Mesendoderm (in vitro differentiated cells): ENCODE results near the gene TAF11.

ENCODE experiments used
- DNase-seq: peaks from one replicate; pipeline ENCODE4 v3.0.0; 2013
- H2AK5ac ChIP-seq: 2 replicates; pipeline ENCODE4 v1.6.1; 2013; ENCODE audit warnings: low read length, inconsistent platforms
- H2BK120ac ChIP-seq: 2 replicates; pipeline ENCODE4 v1.6.1; 2013; ENCODE audit warnings: low read depth, mild to moderate bottlenecking, low read length, moderate library complexity, mixed read lengths
- H2BK15ac ChIP-seq: replicated peaks from 2 replicates; pipeline ENCODE4 v1.6.1; 2013; ENCODE audit warnings: low read depth, mild to moderate bottlenecking, moderate library complexity
- H2BK5ac ChIP-seq: 2 replicates; pipeline ENCODE4 v1.6.1; 2013; ENCODE audit warnings: low read length, inconsistent platforms
- H3K18ac ChIP-seq: 2 replicates; pipeline ENCODE4 v1.6.1; 2013; ENCODE audit warnings: mild to moderate bottlenecking, low read length, mixed read lengths
- H3K23ac ChIP-seq: one replicate; pipeline ENCODE4 v1.6.1; 2013; ENCODE audit warnings: low read length
- H3K27ac ChIP-seq: 2 replicates; pipeline ENCODE4 v1.5.1; 2013; ENCODE audit warnings: low read depth, mild to moderate bottlenecking, inconsistent platforms, low read length, moderate library complexity
- H3K27me3 ChIP-seq: 2 replicates; pipeline ENCODE4 v1.6.1; 2013; ENCODE audit warnings: low read length, control low read depth, mild to moderate bottlenecking, inconsistent platforms; ENCODE audit not compliant: insufficient read depth, poor library complexity
- H3K36me3 ChIP-seq: 2 replicates; pipeline ENCODE4 v1.6.1; 2013; ENCODE audit warnings: low read length, inconsistent platforms; ENCODE audit not compliant: control insufficient read depth, insufficient read depth
- H3K4ac ChIP-seq: one replicate; pipeline ENCODE4 v1.6.1; 2013; ENCODE audit warnings: low read depth, mild to moderate bottlenecking, low read length, moderate library complexity
- H3K4me1 ChIP-seq: 2 replicates; pipeline ENCODE4 v1.6.1; 2013; ENCODE audit warnings: low read depth, low read length, inconsistent platforms; ENCODE audit not compliant: control insufficient read depth
- H3K4me2 ChIP-seq: 2 replicates; pipeline ENCODE4 v1.6.1; 2013; ENCODE audit warnings: low read length
- H3K4me3 ChIP-seq: 2 replicates; pipeline ENCODE4 v1.5.1; 2013; ENCODE audit warnings: mild to moderate bottlenecking, low read length
- H3K56ac ChIP-seq: one replicate; pipeline ENCODE4 v1.6.1; 2013; ENCODE audit warnings: low read length
- H3K79me1 ChIP-seq: 2 replicates; pipeline ENCODE4 v1.6.1; 2013; ENCODE audit warnings: low read length, inconsistent platforms
- H3K79me2 ChIP-seq: 2 replicates; pipeline ENCODE4 v1.6.1; 2013; ENCODE audit warnings: mild to moderate bottlenecking, low read length; ENCODE audit not compliant: control insufficient read depth, insufficient read depth
- H3K9ac ChIP-seq: 2 replicates; pipeline ENCODE4 v1.6.1; 2013; ENCODE audit warnings: low read length, inconsistent platforms
- H4K5ac ChIP-seq: one replicate; pipeline ENCODE4 v1.6.1; 2013; ENCODE audit warnings: low read length
- H4K8ac ChIP-seq: one replicate; pipeline ENCODE4 v1.6.1; 2013; ENCODE audit warnings: low read depth, mild to moderate bottlenecking, control low read depth, low read length, moderate library complexity
- WGBS: extraction: QIAGEN DNeasy Blood & Tissue Kit; methylation state at CpG from one replicate; pipeline ENCODE4 v1.1.7; 2013; ENCODE audit warnings: low lambda C conversion rate, missing lambda C conversion rate; ENCODE audit not compliant: insufficient coverage; ENCODE audit errors: extremely low coverage; 5-methylcytosine and 5-hydroxymethylcytosine counted together

Gene TAF11

GRCh38 chr6:34839666-34840352 lies 48.0 kb downstream of the TAF11 start:
- Histone ChIP-seq H3K4me2 (no peak overlapping the region), H2BK15ac (no peak overlapping the region), H3K4me3 (no peak overlapping the region), H3K79me1 (no peaks in the 10 kb centered on the region), H3K18ac (no peak overlapping the region), H3K4ac (no peak overlapping the region), H3K23ac (no peak overlapping the region), H3K27me3 (no peaks in the 10 kb centered on the region), H3K56ac (no peak overlapping the region), H3K27ac (no peak overlapping the region), H2BK5ac (no peak overlapping the region), H3K9ac (no peak overlapping the region), H3K36me3 (no peaks in the 10 kb centered on the region), H3K79me2 (no peaks in the 10 kb centered on the region), H4K8ac (no peak overlapping the region), H4K5ac (no peak overlapping the region), H2AK5ac (no peak overlapping the region), H2BK120ac (no peak overlapping the region), H3K4me1 (no peaks in the 10 kb centered on the region)
- no peak for DNase-seq
- no CpG with 5 or more reads among the region's 15 CpGs for WGBS

GRCh38 chr6:34837528-34837927 lies 50.3 kb downstream of the TAF11 start:
- H3K36me3 ChIP-seq = no peaks in the 10 kb centered on the region
- no peak overlapping the region for H3K18ac ChIP-seq
- no peak overlapping the region for H2BK120ac ChIP-seq
- no peak overlapping the region for H3K4ac ChIP-seq
- no peak overlapping the region for H2AK5ac ChIP-seq
- no peak overlapping the region for H3K9ac ChIP-seq
- H3K79me2 ChIP-seq = no peaks in the 10 kb centered on the region
- H3K27ac ChIP-seq = no peak overlapping the region
- no peak overlapping the region for H4K5ac ChIP-seq
- no peak overlapping the region for H3K4me3 ChIP-seq
- no peak overlapping the region for H2BK15ac ChIP-seq
- H3K79me1 ChIP-seq = no peaks in the 10 kb centered on the region
- H3K4me2 ChIP-seq = no peak overlapping the region
- no peaks in the 10 kb centered on the region for H3K27me3 ChIP-seq
- H3K23ac ChIP-seq = no peak overlapping the region
- no peak overlapping the region for H4K8ac ChIP-seq
- H3K56ac ChIP-seq = no peak overlapping the region
- no peak for DNase-seq
- no peak overlapping the region for H2BK5ac ChIP-seq
- H3K4me1 ChIP-seq = no peaks in the 10 kb centered on the region

GRCh38 chr6:34836451-34836850 lies 51.4 kb downstream of the TAF11 start:
- no peak overlapping the region for H3K4ac ChIP-seq
- H3K4me3 ChIP-seq = no peak overlapping the region
- H3K4me2 ChIP-seq = no peak overlapping the region
- no peak for DNase-seq
- H3K27ac ChIP-seq = no peak overlapping the region
- no peak overlapping the region for H4K8ac ChIP-seq
- H3K27me3 ChIP-seq = no peaks in the 10 kb centered on the region
- no peak overlapping the region for H2BK15ac ChIP-seq
- H3K9ac ChIP-seq = no peak overlapping the region
- H2AK5ac ChIP-seq = no peak overlapping the region
- H3K23ac ChIP-seq = no peak overlapping the region
- no peaks in the 10 kb centered on the region for H3K36me3 ChIP-seq
- no peak overlapping the region for H2BK120ac ChIP-seq
- H3K56ac ChIP-seq = no peak overlapping the region
- no peaks in the 10 kb centered on the region for H3K79me1 ChIP-seq
- no peak overlapping the region for H2BK5ac ChIP-seq
- no peaks in the 10 kb centered on the region for H3K79me2 ChIP-seq
- no CpG with 5 or more reads among the region's 2 CpGs for WGBS
- no peaks in the 10 kb centered on the region for H3K4me1 ChIP-seq
- H4K5ac ChIP-seq = no peak overlapping the region
- no peak overlapping the region for H3K18ac ChIP-seq

- Histone ChIP-seq H3K56ac (no peak overlapping the region), H2AK5ac (no peak overlapping the region), H2BK120ac (no peak overlapping the region), H3K4ac (no peak overlapping the region), H3K18ac (no peak overlapping the region), H3K4me2 (no peak overlapping the region), H4K8ac (no peak overlapping the region), H4K5ac (no peak overlapping the region), H3K27me3 (no peaks in the 10 kb centered on the region), H3K27ac (no peak overlapping the region), H3K36me3 (no peaks in the 10 kb centered on the region), H3K4me1 (no peaks in the 10 kb centered on the region), H3K79me2 (no peaks in the 10 kb centered on the region), H3K9ac (no peak overlapping the region), H2BK5ac (no peak overlapping the region), H3K79me1 (no peaks in the 10 kb centered on the region), H3K23ac (no peak overlapping the region), H2BK15ac (no peak overlapping the region), H3K4me3 (no peak overlapping the region)
- DNase-seq = no peak
- WGBS = no CpG with 5 or more reads among the region's 4 CpGs
Observed at GRCh38 chr6:34836008-34836407, 51.8 kb downstream of the TAF11 start.

- no peaks in the 10 kb centered on the region for H3K79me1 ChIP-seq
- no peak overlapping the region for H2BK5ac ChIP-seq
- no peak overlapping the region for H2BK120ac ChIP-seq
- H3K27me3 ChIP-seq = no peaks in the 10 kb centered on the region
- no peak overlapping the region for H3K27ac ChIP-seq
- no CpG with 5 or more reads among the region's 4 CpGs for WGBS
- H3K4me1 ChIP-seq = no peaks in the 10 kb centered on the region
- DNase-seq = peak; percentile 28
- H4K8ac ChIP-seq = no peak overlapping the region
- H4K5ac ChIP-seq = no peak overlapping the region
- no peak overlapping the region for H3K4ac ChIP-seq
- H3K79me2 ChIP-seq = no peaks in the 10 kb centered on the region
- no peaks in the 10 kb centered on the region for H3K36me3 ChIP-seq
- no peak overlapping the region for H3K4me3 ChIP-seq
- no peak overlapping the region for H2BK15ac ChIP-seq
- H3K9ac ChIP-seq = no peak overlapping the region
- no peak overlapping the region for H2AK5ac ChIP-seq
- H3K56ac ChIP-seq = no peak overlapping the region
- H3K18ac ChIP-seq = no peak overlapping the region
- H3K23ac ChIP-seq = no peak overlapping the region
- H3K4me2 ChIP-seq = no peak overlapping the region
Observed at GRCh38 chr6:34834789-34835518, 52.9 kb downstream of the TAF11 start.

- Histone ChIP-seq H3K4me2 (no peak overlapping the region), H4K8ac (no peak overlapping the region), H3K79me1 (no peaks in the 10 kb centered on the region), H2BK5ac (no peak overlapping the region), H3K56ac (no peak overlapping the region), H3K79me2 (no peaks in the 10 kb centered on the region), H3K27ac (no peak overlapping the region), H2BK15ac (no peak overlapping the region), H3K18ac (no peak overlapping the region), H3K4ac (no peak overlapping the region), H3K23ac (no peak overlapping the region), H3K4me3 (no peak overlapping the region), H2AK5ac (no peak overlapping the region), H2BK120ac (no peak overlapping the region), H3K4me1 (no peaks in the 10 kb centered on the region), H3K9ac (no peak overlapping the region), H3K36me3 (no peaks in the 10 kb centered on the region), H3K27me3 (no peaks in the 10 kb centered on the region), H4K5ac (no peak overlapping the region)
- no peak for DNase-seq
- no CpG with 5 or more reads among the region's 1 CpG for WGBS
Observed at GRCh38 chr6:34832942-34833341, 54.9 kb downstream of the TAF11 start.
